HG03135 (cell line): ENCODE results near the gene PDAP1.
"Not testable (repeated sequence)": the region's sequence is repeated elsewhere in the genome, so short reads cannot be mapped to it uniquely, and the experiment has no call there.

Experiments used
- ATAC-seq: cut with Tn5 transposase; IDR thresholded peaks from one replicate; pipeline ENCODE4 v1.9.1; 2021; ENCODE audit warnings: mild to moderate bottlenecking, moderate library complexity; ENCODE audit not compliant: unreplicated experiment

The PDAP1 gene

DNA sequence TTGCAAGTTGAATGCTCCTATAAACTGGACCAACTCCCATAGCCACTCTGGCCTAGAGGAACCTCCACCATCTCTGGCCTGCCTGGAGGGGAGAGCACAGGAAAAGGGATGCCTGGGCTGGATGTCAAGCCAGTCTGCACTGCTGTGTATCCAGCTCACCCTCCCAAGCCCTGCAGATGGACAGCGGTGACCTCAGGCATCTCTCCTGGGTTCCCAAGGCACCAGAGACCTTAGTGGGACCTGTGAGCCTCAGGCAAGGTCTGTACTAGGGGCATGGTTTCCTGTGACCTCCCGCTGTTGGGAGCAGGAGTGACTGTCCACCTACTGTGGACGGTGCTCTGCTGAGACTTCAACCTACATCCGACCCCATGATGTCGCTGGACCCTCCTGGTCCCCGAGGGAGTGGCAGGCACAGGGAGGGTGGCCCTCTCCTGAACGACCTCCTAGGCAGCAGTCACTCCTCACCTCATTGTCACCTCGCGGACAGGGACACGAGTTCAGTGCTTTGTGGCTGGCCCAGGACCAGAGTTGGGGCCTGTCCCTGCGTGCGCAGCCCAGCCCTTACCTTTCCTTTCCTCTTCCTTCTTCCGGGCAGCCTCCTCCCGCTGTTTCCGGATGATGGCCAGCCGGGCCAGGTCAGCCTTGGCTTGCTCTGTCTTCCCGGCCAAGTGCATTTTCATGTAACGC lies 11.0 kb downstream of the PDAP1 start:
- no peak for ATAC-seq

DNA sequence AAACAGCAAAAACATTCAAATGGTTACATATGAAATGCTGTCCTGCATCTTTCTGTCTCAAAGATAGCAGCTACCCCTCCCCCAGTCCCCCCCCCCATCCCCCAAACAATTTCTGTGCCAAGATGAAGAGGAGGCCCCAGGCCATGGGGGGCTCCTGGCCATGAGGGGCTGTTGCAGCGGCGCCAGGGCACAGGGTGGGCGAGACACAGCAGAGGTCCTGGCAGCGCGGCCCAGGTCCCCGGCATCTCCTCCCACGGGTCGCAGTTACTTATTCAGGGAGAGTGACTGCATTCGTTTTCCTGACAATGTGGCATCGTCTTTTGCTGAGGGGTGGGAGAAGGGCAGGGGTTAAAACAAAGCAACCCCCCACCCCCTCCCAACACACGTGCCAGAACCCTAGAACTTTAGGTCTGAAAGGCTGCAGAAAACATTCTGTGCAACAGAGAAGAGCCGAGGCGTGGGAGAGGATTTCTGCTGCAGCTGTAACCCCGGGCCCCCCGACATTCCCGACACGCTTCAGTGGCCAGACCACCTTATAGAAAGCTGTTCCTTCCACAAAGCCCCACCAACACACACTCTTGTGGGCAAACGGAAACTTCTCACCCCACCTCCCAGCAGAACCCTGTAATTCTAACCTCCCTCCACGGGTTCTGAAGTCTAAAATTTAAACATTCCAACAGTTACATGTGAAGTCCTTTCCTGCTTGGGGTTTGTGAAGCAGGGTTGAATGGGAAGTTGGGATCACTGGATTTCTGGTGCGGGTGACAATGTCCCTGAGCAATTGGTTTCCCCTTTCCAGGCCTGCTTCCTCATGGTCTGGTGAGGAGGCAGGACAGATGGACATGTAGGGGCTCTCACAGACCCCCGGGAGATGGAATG lies 11.7 kb downstream of the PDAP1 start:
- no peak for ATAC-seq

DNA sequence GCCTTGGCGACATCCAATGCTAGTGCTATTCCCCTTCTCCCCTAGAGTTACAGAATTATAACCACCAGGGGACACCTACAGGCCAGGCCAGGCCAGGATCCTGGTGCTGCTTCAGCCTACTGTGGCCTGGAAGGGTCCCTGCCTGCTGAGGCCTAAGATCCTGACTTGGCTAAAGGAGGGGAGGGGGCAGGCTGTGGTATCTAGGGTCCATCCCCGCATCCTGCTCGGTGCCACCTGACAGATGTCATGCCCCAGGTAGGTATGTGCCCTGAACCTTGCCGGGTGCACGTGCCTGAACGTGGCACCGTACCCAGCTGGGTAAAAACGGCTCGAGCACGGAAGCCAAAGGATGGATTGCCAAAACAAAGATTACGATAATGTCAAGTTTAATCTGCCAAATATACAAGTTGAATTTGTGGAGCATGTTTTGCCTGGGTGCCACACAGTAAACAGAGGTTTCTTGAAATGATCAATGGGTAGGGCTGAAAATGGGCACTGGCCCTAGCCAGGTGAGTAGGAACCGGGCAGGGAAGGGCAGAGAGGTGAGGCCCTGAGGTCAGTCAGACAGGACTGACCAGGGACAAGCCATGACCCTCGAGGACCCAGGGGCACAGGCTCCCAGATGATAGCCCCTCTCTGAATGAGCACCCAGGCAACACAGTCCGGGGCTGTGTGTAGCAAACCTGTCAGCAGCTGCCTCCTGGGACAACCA lies 12.6 kb downstream of the PDAP1 start:
- no peak for ATAC-seq

DNA sequence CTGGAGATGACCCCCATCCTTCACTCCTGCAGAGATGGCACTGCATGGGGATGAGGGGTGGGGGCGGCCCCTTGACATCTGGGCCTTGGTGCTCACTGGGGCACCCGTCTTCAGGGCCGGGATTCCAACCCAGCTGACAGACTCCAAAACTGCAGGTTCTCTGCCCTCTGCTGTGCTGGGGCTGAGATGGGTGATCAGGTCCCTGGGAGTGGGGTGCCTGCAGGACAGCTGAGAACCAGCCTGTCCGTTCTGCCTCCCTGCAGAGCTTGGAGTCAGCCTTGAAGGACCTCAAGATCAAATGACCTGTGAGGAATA lies 14.3 kb downstream of the PDAP1 start:
- no peak for ATAC-seq

DNA sequence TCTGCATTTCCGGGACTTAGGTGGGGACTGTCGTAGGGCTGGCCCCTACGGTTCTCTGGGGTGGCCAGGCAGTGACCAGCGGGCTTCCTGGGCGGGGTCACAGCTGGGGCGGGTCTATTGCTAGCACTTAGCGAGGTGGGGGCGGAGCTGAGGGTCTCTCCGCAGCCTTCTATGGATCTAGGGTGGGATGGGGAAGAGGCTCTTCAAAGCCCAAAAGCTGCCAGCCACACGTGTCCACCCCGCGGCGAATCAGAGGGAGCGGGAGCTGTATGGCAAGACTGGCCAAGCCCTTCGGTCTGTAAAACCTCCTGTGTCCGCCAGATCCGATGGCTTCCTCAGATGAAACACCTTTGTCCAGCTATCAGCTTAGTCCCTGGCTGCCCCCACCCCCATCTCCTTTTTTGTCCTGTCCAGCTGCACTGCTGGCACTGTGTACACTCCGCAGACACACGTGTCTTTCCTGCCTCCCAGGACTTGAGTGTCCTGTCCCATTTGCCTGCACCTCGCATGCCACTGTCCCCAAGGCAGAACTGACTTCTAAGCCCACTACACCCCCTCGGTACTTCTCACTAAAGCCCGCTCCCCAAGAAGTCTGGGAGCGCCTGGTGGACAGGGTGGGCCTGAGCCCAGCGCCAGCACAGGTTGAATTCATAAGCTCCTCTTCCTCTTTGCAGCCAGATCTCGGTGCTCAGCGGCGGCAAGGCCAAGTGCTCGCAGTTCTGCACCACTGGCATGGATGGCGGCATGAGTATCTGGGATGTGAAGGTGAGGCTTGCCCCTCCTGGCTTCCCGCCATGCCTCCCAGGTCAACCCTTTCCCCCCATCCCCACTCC lies 14.8 kb downstream of the PDAP1 start:
- ATAC-seq = no peak

DNA sequence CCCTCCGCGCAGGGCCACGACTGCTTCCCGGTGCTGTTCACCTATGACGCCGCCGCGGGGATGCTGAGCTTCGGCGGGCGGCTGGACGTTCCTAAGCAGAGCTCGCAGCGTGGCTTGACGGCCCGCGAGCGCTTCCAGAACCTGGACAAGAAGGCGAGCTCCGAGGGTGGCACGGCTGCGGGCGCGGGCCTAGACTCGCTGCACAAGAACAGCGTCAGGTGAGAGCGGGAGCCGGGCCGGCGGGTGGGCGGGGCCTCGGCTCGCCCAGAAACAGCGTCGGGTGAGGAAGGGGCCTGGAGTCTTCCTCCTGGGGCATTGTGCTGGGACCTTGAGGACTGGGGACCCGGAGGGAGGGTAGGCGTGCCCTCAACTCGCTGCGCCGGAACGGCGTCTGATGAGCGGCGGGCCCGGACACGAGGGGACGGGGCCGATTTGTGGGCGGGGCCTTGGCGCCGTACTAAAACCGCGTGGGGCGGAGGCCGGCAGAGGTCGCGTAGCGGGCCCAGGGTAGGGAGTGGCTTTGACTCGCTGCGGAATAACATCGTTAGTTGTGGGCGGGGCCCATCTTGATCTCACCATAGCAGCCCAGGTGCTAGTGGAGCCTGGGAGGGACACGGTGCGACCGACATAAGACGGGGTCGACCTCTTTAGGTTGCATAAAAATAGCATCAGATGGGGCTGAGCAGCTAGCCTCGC lies 15.6 kb downstream of the PDAP1 start:
- ATAC-seq = peak; percentile 53

DNA sequence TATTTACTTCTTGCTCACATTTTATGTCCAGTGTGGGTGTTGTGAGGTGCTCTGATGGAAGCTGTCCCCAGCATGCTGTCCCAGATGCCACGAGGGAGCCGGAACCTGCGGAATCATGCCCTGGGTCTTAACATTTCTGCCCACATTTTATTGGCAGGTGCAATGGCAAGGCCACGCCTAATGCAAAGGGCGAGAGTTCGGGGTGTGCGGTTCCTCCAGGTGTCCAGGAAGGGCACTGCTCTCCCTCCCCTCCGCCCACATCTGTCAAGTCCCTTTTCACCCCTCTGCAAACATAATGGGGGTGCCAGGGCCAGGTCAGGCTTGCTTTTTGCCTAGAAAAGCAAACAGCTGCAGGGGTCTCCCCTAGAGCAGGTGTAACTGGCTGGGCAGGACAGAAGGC lies 16.4 kb downstream of the PDAP1 start:
- no peak for ATAC-seq

DNA sequence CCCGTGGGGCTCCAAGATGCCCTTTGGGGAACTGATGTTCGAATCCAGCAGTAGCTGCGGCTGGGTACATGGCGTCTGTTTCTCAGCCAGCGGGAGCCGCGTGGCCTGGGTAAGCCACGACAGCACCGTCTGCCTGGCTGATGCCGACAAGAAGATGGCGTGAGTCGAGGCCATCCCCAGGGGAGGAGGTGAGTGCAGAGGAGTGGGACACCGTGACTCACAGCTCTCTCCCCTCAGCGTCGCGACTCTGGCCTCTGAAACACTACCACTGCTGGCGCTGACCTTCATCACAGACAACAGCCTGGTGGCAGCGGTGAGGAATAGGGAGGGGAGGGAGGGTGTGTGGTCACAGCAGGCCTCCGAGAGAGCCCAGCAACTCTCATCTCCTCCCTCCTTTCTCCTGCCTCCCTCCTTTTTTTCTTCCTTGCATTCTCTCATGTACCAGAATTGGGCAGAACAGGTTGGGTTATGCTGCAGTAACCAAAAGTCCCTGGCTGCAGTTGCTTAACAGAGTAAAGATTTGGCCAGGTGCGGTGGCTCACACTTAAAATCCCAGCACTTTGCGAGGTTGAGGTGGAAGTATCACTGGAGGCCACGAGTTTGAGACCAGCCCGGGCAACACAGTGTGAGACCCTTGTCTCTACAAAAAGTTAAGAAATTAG lies 17.3 kb downstream of the PDAP1 start:
- no peak for ATAC-seq

DNA sequence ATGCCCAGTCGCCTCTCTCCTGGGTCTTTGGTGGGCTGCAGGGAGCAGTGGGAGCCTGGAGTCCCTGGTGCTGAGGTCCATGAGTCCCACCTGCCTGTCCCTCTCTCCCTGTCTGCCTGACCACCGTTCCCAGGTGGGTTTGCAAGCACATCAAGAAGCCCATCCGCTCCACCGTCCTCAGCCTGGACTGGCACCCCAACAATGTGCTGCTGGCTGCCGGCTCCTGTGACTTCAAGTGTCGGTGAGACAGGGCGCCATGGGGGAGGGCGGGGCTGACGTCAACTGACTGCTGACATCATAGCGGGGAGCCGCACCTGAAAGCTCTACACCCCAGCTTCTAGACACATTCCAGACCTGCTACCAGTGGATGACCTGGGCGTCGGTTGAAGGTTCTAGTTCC lies 18.6 kb downstream of the PDAP1 start:
- ATAC-seq = no peak

DNA sequence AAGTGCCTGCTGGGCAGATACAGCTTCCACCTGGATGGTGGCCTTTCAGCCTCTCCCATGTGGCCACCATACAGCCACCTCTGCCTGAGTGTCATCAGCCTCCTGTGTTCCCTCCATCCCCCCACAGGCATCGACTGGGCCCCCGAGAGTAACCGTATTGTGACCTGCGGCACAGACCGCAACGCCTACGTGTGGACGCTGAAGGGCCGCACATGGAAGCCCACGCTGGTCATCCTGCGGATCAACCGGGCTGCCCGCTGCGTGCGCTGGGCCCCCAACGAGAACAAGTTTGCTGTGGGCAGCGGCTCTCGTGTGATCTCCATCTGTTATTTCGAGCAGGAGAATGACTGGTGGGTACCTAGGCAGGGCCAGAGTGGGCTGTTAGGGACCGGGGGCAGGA lies 20.5 kb downstream of the PDAP1 start:
- no peak for ATAC-seq

DNA sequence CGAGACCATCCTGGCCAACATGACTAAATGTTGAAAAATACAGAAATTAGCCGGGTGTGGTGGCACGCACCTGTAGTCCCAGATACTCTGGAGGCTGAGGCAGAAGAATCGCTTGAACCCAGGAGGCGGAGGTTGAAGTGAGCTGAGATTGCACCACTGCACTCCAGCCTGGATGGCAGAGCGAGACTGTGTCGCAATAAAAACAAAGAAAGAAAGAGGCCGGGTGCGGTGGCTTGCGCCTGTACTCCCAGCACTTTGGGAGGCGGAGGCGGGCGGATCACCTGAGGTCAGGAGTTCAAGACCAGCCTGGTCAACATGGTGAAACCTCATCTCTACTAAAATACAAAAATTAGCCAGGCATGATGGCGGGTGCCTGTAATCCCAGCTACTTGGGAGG lies 21.2 kb downstream of the PDAP1 start:
- not testable (repeated sequence) for ATAC-seq

DNA sequence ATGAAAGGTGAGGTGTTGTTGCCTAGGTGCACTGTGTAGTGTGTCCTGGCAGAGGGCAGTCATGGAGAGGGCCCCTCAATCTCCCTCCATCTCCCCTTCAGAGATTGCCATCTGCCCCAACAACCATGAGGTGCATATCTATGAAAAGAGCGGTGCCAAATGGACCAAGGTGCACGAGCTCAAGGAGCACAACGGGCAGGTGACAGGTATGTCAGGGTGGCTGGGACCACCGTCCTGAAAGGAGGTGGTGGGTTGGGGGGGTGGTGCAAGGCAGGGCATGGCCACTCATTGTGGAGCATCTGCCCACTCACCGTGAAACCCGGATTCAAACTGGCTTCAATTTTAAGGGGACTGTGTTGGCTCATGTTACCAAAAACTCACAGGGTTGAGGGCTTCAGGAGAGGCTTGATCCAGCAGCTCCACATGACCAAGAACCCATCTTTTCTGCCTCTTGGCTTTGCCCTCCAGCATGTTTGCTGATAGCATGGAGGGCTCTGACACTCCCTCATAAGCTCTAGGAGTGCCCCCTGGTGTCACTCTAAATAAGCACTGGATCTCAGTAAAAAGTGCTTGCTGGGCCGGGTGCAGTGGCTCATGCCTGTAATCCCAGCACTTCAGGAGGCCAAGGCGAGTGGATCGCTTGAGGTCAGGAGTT lies 21.7 kb downstream of the PDAP1 start:
- ATAC-seq = no peak

DNA sequence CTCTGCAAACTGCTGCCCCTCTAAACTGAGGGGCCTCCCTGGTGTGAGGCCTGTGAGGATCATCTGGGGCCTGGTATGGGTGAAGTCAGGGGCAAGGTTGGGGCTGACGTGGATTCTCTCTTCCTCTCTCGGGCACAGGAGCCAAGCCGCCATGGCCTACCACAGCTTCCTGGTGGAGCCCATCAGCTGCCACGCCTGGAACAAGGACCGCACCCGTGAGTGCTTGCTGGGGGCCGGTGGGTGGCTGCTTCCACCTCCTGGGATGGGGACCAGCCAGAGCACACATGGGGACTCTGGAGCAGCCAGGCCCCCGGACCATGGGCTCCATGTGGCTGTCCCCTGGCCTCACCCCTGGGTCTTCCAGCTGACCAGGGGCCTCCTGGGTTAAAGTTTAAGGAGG lies 22.8 kb downstream of the PDAP1 start:
- ATAC-seq = no peak

DNA sequence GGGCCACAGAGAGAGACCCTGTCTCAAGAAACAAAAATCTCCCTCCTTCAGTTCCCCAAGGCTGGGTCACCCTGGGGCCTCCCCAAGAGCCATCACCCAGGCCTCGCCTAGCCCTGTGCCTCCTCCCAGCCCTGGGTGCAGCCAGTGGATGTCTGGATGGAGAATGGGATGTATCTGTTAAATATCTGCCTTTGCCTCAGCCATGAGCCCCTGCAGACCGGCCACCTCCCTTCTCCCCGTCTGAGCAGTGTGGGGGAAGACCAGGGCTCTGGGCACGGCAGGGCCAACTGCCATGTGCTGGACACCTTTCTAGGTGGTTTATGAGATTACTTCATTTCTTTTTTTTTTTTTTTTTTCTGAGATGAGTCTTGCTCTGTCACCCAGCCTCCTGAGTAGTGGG lies 23.9 kb downstream of the PDAP1 start:
- ATAC-seq = no peak

DNA sequence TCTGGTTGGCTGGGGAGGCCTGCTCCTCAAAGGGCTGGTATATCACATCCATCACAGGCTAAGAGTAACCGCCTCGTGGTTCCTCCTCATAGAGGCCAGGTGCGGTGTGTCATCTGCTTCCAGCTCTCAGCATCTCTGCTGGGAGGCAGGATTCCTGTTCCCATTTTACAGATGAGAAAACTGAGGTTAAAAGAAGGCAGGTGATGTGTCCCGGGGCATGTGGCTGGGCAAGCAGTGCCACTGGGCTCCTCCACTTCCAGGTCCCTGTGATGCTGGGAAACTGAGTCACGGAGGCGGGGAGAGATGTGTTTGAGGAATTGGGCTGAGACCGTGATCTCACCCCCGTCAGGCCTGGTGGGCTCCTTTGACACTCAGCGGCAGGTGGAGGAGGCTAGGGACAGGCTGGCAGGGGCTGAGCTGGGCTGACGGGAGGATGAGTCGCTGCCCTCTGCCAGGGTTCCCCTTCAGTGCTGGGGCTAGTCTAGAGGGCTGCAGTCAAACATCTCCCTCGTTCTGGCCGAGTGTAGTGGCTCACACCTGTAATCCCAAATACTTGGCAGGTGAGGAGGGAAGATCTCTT lies 24.5 kb downstream of the PDAP1 start:
- no peak for ATAC-seq

DNA sequence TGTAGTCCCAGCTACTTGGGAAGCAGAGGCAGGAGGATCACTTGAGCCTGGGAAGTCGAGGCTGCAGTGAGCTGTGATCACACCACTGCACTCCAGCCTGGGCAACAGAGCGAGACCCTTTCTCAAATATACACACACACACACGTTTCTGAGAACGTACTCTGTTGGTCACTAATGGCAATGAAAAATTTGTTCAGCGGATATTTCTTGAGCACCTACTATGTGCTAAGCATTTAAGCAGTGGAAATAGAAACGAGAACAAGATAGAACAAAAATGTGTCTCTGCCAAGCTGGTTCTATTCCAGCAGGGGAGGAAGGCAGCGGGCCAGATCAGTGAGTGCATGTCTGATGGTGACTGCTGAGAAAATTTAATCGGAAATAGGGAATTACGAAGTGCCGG lies 25.2 kb downstream of the PDAP1 start:
- ATAC-seq = no peak

DNA sequence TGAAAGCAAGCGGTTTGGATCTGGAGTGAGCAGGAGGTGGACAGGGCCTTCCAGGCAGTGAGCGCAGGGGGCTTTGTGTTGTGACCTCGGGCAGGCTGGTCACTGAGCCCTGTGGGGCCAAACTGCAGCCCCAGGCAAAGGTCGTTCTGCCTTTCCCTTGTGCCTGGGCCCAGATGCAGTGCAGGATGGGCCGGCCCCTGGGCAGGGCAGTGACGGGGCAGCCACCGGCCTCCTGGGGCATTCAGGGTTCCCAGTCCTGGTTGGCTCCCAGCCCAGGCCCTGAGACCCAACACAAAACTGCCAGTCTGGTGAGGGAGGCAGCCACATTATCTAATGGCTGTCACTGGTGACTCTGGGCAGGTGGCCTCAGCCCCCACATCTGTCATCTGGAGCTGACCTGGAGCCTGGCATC lies 26.7 kb downstream of the PDAP1 start:
- no peak for ATAC-seq

DNA sequence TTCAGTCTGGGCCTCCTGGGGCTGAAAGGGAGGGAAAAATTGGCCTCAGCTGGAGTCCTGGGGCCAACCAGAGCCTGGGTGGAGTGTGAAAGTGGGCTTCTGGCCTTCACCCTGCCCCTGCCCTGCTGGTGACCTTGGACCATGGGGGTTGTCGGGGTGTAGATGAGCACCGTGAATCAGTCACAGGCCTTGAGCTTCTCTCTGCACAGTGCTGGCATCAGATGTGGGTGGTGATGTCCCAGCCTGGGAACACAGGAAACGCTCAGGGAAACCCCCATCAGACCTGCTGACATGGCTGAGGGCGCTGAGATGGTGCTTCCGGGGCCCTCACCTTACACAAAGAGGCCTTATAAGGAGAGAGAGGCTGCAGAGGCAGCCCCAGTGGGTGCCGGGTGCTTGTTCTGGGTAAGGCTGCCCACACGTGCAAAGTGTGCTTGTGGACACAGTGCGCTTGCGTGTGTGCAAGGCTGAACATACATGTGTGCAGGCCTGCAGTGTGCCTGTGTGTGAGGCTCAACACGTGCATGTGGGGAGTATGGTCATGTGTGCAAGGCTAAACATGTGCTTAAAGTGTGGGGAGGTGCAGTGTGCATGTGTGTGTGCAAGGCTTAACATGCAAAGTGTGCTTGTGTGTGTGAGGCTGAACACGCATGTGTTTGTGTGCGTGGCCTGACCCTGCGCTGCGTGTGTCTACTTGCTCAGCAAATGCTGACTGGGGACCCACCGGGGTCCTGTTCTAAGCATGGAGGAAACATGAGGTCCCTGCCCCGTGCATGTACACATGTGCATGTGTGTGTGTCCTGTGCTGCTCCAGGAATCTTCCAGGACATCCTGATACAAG lies 27.4 kb downstream of the PDAP1 start:
- ATAC-seq = peak; percentile 68
